Measurements from ENCODE around the gene CALHM6. TPM values are rescaled to one million over a fixed set of nuclear protein-coding genes. Genes with fewer than 3 reads are reported as not detected.

The CALHM6 gene
- total and polyA plus RNA-seq, 2 experiments from 2014 or later: 1.2 to 1.6 TPM

GRCh38 chr6:116412270-116412669 lies 48.9 kb upstream of the CALHM6 start:
- TF ChIP-seq ETS1 (IDR thresholded peaks at IDR 0.05): no peak
- no peak for TF ChIP-seq STAT1 (IDR thresholded peaks at IDR 0.05; ENCODE audit: unreplicated experiment)
- TF ChIP-seq CREB1 (CRISPR knock-in tag; IDR thresholded peaks at IDR 0.05; ENCODE audit: low read depth): no peak
- no peak for TF ChIP-seq ZNF331 (CRISPR knock-in tag; IDR thresholded peaks at IDR 0.05; ENCODE audit: low read depth)
- TF ChIP-seq ZNF114 (CRISPR knock-in tag; IDR thresholded peaks at IDR 0.05): no peak
- TF ChIP-seq CTCF (conservative IDR thresholded peaks at IDR 0.05; ENCODE audit: low read depth in 2 of 2): no peak
- TF ChIP-seq POLR2AphosphoS5 (IDR thresholded peaks at IDR 0.05; ENCODE audit: low read depth): no peak
- TF ChIP-seq REST (IDR thresholded peaks at IDR 0.05; ENCODE audit: unreplicated experiment): no peak
- no peak for TF ChIP-seq JUNB (IDR thresholded peaks at IDR 0.05; ENCODE audit: unreplicated experiment)
- no peak for TF ChIP-seq ZNF462 (CRISPR knock-in tag; IDR thresholded peaks at IDR 0.05)
- TF ChIP-seq NANOG (IDR thresholded peaks at IDR 0.05; ENCODE audit: borderline replicate concordance): no peak
- TF ChIP-seq EZH2phosphoT487 (IDR thresholded peaks at IDR 0.05; ENCODE audit: unreplicated experiment): no peak
- TF ChIP-seq EZH2 (IDR thresholded peaks at IDR 0.05; ENCODE audit: low read depth, unreplicated experiment): no peak
- Mint-ChIP-seq H3K36me3 (ENCODE audit: low read depth) (peaks cover 12% of the 10 kb centered on the region; the same call in 2 of the 3 replicates), H3K9me3 (no peaks in the 10 kb centered on the region; the same call in 2 of the 3 replicates), H3K4me3 (no peak overlapping the region), H3K27me3 (ENCODE audit: insufficient read depth, low read depth, poor library complexity) (peaks cover 5% of the 10 kb centered on the region), H3K4me1 (peaks cover 31% of the 10 kb centered on the region), H3K27ac (no peak overlapping the region)
- H3K4me2 ChIP-seq: no peak overlapping the region
- H3K27ac ChIP-seq (ENCODE audit: low read depth): no peak overlapping the region
- H3F3A ChIP-seq (replicated peaks; ENCODE audit: low read depth): no peaks in the 10 kb centered on the region
- H2AFZ ChIP-seq: no peak overlapping the region
- H3K4me1 ChIP-seq (ENCODE audit: insufficient read depth): peaks cover 15% of the 10 kb centered on the region
- H3K79me2 ChIP-seq (replicated peaks; ENCODE audit: insufficient read depth): peaks cover 69% of the 10 kb centered on the region
- no peaks in the 10 kb centered on the region for H3K9me2 ChIP-seq (ENCODE audit: insufficient read depth)
- H3K27me3 ChIP-seq (ENCODE audit: insufficient read depth): no peaks in the 10 kb centered on the region
- DNase-seq (ENCODE audit: low spot score) (no peak), ATAC-seq (peak; percentile 69)
- no peaks in the 10 kb centered on the region for H4K20me1 ChIP-seq (replicated peaks; ENCODE audit: insufficient read depth)
- no peak overlapping the region for H3K4me3 ChIP-seq
- no peaks in the 10 kb centered on the region for H3K36me3 ChIP-seq (ENCODE audit: insufficient read depth)
